Tibial nerve (tissue), 4 donors: ENCODE measurements around the gene TRIM27.
"Not testable (repeated sequence)": the region's sequence is repeated elsewhere in the genome, so short reads cannot be mapped to it uniquely, and the experiment has no call there.

Source experiments
- EP300 ChIP-seq, 2 donors: sonication (generic); formaldehyde crosslinking; IDR thresholded peaks; one replicate each; pipeline ENCODE4 v1.6.1; 2017; ENCODE audit warnings: antibody characterized with exemption in 2 of 2, mild to moderate bottlenecking in 1 of 2
- TF ChIP-seq, protein P1 (sequence below), 5 experiments: fragments of 200-600 bp in 3 of 5; fragments of 450-650 bp in 2 of 5; sonication (generic) in 3 of 5; IDR thresholded peaks; one replicate each; pipeline ENCODE4 v1.5.1; 2016 to 2019; ENCODE audit warnings: antibody characterized with exemption in 5 of 5, mild to moderate bottlenecking in 3 of 5, moderate library complexity in 2 of 5

GRCh38 chr6:28949656-28950195, 25.9 kb upstream of the TRIM27 start:
- not testable (repeated sequence) for TF ChIP-seq EP300 (IDR thresholded peaks at IDR 0.05)
- TF ChIP-seq, protein P1, sequence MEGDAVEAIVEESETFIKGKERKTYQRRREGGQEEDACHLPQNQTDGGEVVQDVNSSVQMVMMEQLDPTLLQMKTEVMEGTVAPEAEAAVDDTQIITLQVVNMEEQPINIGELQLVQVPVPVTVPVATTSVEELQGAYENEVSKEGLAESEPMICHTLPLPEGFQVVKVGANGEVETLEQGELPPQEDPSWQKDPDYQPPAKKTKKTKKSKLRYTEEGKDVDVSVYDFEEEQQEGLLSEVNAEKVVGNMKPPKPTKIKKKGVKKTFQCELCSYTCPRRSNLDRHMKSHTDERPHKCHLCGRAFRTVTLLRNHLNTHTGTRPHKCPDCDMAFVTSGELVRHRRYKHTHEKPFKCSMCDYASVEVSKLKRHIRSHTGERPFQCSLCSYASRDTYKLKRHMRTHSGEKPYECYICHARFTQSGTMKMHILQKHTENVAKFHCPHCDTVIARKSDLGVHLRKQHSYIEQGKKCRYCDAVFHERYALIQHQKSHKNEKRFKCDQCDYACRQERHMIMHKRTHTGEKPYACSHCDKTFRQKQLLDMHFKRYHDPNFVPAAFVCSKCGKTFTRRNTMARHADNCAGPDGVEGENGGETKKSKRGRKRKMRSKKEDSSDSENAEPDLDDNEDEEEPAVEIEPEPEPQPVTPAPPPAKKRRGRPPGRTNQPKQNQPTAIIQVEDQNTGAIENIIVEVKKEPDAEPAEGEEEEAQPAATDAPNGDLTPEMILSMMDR (IDR thresholded peaks at IDR 0.05): not testable (repeated sequence)
